A172 (cell line): Measurements from ENCODE around the gene ATP2B2. TPM values are rescaled to one million over a fixed set of nuclear protein-coding genes. Genes with fewer than 3 reads are reported as not detected.
A peak's percentile ranks its signal among the peaks of the same experiment; 100 is the strongest.
"Not testable (repeated sequence)": the region's sequence is repeated elsewhere in the genome, so short reads cannot be mapped to it uniquely, and the experiment has no call there.

Experiments used
- DNase-seq: peaks from one replicate; pipeline ENCODE4 v3.0.0-alpha.2; 2015; ENCODE audit warnings: low spot score
- total RNA-seq: library from RNA; depleted of rRNA; stranded (reverse); fragments of >200 nt; shearing (Covaris generic); gene quantifications from 2 replicates; pipeline ENCODE4 v1.2.3, GENCODE V29; 2014

ATP2B2 gene
- total RNA-seq, 1 experiment from 2014 or later: 0.50 TPM

DNA sequence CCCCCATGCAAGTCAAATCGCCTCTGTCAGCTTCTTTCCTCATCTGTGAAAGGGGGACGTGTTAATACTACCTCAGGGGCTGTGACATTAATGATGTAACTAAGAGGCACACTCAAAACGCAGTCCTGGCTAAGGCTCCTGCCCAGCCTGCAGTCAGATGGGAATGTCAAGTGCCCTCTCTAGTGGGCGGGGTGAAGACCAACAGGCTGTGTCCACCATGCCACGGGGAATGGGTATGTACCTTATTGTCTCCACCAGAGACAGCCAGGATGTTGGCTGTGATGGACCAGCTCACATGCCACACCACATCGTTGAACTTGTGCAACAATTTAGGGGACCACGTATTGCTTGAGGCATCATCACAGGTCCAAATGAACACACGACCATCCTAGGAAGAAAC is 201.6 kb downstream of the ATP2B2 start:
- no peak for DNase-seq

DNA sequence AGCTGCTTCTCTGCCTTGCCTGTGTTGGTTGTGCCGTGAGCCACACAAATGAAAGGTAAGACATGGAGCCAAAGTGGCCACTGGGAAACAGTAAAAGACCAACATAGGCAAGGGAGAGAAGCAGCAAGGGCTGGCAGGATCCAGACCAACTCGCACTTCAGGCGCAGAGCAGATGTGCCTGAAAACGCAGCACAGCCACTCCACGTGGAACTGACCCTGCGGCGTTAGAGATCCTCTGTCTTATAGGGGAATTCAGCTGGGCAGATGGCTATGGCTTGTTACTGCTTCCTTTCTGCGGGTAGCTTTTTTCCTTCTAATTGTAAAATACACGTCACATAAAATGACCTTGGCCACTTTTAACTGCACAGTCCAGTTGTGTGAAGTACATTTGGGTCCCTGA is 202.3 kb downstream of the ATP2B2 start:
- DNase-seq: no peak

DNA sequence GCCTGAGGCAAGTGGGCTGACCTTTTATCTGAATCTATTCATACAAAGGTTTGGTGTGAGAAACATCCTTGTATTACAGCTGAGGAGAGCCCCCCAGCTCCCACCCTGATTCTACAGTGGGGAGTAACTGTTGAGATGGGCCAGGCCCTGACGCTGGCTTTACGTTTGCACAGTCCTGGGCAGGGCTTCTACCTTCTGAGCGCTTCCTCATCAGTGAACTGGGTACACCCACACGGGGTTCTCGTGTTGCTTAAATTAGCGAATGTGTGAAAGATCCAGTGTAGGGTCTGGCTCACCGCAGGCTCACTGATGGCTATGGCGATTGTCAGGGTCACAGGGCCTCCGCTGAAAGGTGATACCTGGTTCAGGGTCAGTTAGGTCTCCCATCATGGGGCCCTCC is 205.3 kb downstream of the ATP2B2 start:
- DNase-seq: no peak

DNA sequence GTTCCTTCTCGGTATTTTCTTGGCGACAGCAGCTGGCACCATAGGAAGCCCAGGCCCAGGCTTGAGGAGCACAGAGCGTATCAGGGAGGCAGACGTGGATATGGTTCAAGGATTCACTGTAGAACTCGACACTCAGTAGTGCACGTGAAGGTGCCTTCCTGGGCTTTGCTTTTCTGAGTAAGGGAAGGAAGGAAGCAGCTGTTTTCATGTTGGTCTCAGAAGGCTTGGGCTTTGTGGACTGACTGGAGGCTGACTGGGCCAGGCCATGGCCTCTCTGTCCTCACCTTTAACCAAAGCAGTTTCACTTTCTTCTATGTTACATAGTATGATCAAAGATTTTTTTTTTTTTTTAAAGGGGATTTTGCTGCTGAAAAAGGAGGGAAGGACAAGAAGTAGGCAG is 205.7 kb downstream of the ATP2B2 start:
- DNase-seq: no peak

DNA sequence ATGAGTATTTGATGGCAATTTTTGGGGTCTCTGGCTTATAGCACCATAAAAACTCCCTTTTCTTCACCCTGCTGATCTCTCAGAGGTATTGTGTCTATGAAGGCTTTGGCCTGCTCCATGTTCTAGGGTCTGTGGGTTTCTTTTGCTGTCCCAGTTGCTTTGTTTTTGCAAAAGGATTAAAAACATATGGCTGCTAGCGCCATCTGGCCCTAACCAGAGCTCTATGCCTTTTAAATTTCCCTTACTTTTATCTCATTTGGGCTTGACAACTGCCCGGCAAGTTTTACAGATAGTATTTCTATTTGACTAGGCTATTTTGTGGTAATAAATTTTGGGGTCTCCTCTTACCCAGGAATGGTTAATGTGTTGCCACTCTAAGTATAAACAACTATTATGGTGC is 206.2 kb downstream of the ATP2B2 start:
- no peak for DNase-seq

DNA sequence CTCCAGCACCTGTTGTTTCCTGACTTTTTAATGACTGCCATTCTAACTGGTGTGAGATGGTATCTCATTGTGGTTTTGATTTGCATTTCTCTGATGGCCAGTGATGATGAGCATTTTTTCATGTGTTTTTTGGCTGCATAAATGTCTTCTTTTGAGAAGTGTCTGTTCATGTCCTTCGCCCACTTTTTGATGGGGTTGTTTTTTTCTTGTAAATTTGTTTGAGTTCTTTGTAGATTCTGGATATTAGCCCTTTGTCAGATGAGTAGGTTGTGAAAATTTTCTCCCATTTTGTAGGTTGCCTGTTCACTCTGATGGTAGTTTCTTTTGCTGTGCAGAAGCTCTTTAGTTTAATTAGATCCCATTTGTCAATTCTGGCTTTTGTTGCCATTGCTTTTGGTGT is 207.3 kb downstream of the ATP2B2 start:
- not testable (repeated sequence) for DNase-seq

DNA sequence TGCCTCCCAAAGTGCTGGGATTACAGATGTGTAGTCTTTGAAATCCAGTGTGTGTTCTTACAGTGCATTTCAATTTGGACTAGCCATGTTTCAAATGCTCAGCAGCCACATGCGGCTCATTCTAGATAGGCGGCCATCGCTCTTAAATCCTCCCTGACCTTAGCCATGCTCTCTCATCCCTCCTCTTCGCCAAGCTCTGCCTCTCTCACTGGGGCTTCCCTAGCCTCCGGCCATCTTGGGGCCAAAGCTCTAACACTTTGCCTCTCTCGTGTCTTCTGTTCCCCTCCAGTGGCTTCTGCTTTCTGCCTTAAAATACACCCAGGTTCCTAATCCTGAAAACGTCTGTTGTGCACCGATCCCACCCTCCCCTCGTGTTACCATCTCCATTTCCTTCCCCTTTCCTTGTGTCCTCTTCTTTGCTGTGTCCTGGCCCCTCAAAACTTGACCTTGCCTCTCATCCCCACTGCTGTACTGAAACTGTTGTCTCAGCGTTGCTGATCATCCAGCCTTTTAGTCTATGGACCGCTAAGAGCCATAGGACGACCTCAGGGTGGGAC is 211.3 kb downstream of the ATP2B2 start:
- DNase-seq: no peak

DNA sequence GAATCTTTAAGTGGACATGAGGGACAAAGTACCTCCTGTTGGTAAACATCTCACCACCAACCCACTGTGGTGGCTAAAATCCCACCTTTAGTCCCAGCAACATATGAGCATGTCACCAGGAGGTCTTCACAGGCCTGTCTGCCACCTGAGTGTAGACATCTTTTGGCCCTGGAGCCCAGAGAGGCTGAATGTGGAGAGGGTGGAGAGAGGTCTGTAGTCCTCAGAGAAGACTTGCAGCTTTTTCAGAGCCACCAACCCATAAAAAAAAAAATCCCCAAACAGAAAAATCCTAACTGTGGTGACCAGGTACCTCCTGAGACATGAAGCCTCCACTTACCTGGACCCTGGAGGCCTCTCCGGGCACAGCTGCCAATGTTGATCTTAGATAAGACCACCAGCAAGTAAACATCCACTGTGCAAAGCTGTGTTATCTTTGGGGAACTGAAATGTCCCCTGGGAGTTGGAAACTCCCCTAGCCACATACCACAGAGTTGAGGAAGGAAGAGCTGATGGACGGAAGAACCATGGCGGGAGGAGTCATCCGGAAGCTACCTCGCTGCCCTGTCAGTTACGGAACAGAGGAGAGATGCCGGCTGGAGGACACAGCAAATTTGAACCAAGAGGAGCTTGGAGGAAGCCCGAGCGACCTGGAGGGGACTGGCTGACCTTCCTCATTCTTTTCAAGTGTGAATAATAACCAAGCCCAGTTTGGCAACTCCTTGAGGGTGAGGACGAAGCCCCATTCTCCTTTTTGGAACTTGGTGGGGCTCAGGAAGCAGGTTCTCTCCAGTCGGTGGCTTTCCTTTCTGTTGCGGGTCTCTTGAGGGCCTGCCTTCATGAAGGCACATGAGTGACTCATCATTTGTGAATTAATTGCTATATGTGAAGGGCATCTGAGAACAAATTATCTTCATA is 212.6 kb downstream of the ATP2B2 start, which contains the start of gene GHRL:
TSS of gene GHRL (minus strand) at position 443 of the 915 bp plus-strand sequence. CDS start 2,767 bp downstream, outside the sequence.
- no peak for DNase-seq

DNA sequence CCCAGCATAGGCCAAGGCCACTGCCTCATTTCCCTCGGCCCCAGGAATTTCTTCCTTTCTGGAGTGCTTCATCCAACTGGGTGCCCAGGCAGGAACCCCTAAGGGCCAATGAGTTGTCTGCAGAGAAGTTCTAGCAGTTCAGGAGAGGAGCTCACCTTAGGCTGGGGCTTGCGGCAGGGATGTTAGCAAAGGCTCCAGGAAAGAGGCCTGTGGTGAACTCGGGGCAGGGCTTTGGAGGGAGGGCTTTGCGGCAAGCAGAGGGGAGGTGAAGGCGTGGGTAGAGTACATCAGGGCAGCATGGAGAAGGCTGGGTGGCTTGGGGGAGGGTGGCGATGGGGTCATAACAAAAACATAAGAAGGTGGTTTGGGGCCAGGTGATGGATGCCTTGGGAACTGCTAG is 213.7 kb downstream of the ATP2B2 start:
- DNase-seq: no peak

DNA sequence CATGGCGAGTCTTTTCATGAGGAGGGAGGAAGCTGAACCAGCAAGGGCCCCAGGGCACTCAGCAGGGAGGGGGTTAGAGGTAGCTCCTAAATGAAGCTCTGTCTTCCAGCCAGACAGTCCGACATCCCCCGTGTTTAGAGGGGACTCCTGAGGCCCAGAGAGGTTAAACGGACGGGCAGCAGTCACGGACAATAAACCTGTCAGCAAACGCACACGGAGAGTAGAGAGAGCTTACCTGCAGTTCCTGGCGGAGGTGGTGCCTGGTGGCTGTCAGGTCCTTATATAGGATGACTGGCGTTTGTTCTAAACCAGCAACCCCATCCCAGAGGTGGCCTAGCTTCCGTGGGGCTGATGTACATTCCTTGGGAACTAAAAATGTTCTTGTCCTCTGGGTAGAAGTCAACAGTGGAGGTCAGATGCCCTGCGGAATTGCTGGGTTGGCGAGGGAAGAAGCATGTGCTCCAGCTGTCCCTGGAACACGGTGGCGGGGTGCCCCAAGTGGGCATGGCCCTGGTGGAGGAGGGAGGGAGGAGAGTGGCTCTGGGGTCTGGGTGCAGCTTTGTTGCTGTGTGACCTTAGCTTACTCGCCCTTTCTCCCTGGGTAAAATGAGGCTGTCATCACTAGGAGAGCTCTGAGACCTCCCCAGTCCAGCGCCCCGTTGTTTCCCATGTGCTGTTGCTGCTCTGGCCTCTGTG is 214.8 kb downstream of the ATP2B2 start:
- DNase-seq: no peak

DNA sequence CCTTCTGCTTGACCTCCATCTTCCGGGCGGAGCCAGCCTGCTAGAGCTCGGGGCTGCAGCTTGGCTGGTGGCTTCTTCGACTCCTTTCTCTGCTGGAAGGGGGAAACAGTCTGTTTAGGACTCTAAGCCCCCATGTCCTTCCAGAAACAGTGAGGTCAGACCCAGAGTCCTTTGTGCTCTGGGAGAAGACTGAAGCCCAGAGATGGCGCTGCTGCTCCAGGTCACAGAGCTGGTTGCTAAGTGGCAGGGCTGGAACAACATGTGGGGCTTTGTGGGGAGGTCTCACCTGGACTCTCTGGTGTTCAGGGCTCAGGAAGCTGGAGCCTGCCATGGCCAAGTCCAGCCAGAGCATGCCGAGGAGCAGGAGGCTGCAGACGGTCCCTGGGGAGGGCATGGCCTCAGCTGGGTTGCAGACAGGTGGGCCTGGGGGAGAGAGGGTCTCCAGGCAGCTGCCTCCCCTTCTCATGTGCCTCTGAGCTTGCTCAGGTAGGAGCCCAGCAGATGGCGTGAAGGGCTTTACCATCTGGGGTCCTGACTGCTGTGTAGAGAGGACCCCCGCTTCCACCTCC is 215.5 kb downstream of the ATP2B2 start:
- DNase-seq: no peak

DNA sequence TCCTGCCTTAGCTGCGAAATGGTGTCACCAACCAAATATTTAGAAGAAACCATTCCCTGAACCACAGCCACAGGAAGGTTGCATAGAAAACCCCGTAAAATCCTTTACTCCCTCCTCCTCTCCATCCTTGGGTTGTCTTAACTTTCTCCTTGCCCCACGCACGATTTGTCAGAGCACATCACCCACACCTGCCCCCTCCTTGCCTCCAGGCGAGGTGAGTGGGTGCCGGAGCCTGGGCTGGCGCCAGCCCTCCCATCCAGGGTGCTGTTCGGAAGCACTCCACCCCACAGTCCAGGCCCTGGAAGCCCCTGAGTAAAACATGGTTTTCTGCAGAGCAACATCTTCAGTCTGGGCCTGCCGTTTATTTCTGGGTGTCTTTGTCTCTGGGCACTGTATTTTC is 216.3 kb downstream of the ATP2B2 start:
- DNase-seq: no peak

DNA sequence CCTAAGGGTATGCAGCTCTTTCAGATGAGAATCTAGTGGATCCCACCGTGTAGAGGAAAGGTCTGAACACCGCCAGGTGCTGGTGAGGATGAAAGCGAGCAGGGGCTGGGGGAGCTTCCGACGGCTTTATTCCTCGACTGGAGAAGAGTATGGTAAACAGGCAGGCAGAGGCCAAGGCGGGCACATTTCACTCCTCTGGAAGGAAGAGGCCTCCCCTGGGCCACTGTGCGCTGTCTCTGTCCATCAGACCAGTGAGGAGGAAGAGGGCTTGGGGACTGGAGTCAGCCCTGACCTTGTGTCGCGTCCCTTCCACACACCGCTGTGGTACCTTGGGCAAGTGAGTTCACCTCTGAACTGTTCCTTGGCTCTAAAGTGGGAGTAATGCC is 216.8 kb downstream of the ATP2B2 start:
- no peak for DNase-seq

DNA sequence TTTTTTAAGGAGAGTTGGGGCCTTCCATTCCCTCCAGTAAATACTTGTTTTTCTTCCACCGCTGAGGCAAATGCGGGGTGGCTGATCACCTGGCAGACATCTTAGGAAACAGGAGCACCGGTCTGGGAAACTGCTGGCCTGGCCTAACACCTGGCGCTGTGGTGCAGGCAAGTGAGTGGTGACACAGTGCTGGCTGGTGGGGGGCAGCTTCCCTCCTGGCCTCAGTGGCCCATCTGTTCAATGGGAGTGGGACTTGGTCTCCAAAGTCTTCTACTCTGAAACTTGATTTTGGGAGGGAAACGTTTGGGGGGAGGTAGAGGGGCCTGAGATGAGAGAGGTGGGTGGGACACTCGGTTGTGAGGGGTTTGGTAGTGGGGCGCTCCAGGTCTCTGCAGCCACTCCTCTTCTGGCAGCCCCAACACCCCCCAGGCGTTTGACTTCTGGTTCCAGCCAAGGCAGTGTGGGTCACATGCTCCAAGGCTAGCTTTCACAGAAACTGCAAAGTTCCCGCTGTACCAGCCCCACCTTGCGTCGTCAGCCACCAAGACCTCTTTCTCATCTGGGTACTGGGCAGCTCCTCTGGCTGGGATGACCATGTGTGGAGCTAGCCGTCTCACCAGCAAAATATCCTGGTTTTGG is 217.3 kb downstream of the ATP2B2 start:
- DNase-seq: no peak

DNA sequence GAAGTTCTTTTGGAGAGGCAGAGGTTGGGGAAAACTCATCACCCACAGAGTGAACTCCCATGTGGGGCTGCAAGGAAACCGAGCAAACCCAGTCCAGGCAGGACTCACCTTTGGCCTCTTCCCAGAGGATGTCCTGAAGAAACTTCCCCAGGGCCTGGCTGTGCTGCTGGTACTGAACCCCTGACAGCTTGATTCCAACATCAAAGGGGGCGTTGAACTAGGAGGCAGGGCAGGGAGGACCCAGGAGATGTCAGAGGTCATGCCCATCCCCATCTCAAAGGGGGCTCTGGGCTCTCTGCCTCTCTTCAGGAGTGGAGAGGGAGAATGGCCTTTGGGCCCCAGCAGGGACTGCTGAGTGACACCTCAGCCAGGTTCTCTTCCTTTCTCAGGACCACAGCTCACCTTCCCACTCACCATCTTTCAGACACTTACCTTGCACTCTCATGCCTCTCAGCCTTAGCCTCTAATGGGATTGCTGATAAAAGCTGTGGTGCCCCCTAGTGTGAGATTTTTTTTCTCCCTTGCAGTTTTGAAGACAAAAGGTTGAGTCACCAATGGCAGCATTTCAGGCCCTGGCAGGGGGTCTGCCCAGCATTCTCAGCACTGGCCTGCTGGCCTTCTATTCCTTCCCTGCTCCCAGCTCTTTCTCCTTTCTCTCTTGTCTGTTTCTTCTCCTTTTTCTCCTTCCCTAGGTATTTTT is 218.6 kb downstream of the ATP2B2 start:
- DNase-seq: peak; percentile 86

DNA sequence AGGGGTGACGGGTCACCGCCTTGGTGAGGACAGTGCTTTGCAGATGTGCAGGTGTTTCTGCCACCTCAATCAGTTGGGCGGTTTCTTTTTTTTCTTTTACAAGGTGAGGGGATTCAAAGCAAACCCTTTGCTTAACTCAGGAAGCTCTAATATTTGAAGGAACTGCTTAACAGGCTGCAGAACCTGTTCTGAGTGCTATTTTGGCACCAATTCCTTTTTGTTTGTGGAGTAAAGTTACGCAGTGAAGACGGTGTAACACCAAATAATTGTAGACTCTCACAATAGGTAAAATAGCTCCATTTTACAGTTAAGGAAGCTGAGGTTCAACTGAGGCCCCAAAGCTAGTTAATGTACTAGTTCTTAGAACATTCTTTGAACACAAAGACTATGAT is 219.3 kb downstream of the ATP2B2 start:
- DNase-seq: no peak

DNA sequence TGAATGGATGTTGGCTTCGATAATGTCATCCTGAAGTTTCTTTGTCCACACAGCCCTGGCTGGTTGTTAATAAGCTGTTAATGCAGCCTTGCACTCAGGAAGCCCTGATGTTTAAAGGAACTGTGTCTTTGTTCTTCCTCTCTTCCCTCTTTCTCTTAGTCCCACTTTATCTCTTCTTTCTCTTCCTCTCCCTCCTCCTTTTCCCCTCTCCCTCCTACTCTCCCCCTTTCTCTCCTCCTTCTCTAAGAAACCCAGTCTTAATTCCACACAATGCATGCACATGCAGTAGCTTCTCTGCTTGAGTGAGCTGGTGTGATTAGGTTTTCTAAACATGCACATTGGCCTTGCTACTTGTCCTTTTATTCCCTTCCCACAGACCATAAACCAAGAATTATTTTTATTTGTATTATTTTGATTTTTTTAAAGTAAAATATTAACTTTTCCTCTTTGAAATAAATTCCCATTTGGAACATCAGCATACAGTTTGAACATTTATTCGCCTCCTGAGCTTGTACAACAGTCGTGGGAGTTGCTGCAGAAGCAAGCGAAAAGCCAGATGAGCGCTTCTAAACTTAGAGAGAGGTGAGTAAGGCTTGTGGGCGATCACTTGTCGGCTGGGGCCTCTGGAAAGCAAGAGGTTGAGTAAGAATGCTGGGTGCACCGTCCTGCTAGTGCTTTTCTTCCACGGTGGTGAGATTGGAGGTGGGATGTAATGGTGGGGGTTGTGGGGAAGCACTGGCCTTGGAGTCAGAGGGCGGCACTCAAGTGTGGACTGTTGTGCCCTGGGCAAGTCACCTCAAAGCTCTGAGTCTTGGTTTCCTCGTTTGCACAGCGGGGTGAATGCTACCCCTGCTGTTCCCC is 219.9 kb downstream of the ATP2B2 start:
- DNase-seq: no peak

DNA sequence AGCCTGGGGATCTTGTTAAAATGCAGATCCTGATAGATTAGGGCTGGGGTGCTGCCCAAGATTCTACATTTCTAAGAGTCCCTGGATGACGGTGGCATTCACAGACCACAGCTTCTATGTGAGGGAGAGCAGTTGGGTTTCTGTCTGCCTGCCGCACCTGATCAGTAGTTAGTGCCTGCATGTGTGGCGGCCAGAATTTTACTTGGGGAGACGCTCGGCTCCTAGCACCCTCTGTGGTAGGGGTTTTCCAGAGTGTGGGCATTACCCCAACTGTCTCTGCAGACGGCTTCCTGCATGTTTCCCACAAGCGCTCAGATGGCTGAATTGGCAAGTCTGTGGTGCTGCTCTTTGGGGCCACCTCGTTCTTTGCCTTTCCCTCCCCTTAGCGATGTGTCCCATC is 220.9 kb downstream of the ATP2B2 start:
- no peak for DNase-seq

DNA sequence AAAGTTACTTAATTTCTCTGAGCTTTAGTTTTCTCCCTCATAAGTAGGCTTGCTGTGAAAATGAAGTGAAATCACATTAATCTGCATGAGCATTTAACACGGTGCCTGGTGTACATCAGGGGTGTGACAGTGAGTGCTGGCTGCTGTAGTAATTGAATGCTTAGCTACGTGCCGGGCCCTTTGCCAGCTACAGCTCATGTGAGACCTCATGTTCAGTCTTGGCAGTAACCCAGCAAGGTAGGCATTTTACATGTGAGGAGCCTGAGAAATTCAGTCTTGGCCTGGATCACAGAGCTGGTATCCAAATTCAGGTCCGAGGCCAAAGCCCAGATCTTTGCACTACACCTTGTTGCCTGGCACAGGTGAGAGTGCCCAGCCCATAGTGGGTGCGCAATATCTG is 221.7 kb downstream of the ATP2B2 start:
- DNase-seq: no peak

DNA sequence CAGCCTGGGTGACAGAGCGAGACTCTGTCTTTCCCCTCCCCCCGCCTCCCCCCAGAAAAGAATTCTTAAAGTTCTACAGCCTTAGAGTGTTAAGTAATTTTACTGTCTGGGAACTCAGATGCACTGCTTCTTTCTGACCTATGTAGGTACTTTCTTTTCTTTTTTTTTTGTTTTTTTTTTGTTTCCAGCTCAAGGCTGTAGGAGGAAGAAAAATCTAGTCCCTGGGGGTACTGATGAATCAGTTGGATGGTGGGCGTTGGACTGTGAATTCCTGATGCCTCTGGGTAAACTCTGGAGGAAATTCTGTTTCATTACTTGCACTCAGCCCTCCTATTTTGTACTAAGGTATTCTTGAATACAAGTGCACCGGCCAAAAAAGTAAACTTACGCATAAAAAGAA is 223.4 kb downstream of the ATP2B2 start:
- DNase-seq: no peak
